ENCODE data around the gene SH3RF2.
"Not testable (repeated sequence)": the region's sequence is repeated elsewhere in the genome, so short reads cannot be mapped to it uniquely, and the experiment has no call there.

SH3RF2 gene

GRCh38 chr5:145948047-145948446 lies 11.7 kb downstream of the SH3RF2 start:
- DNase-seq (ENCODE audit: low read depth in 2 of 2): no peak

GRCh38 chr5:145948921-145949320 lies 12.5 kb downstream of the SH3RF2 start:
- DNase-seq (ENCODE audit: low read depth in 2 of 2): no peak

- DNase-seq (ENCODE audit: low read depth in 2 of 2): no peak
These were observed 13.1 kb downstream of the SH3RF2 start for GRCh38 chr5:145949474-145949873.

GRCh38 chr5:145951071-145951470 lies 14.7 kb downstream of the SH3RF2 start:
- DNase-seq (ENCODE audit: low read depth in 2 of 2): no peak

GRCh38 chr5:145953202-145953601 lies 16.8 kb downstream of the SH3RF2 start:
- no peak for DNase-seq (ENCODE audit: low read depth in 2 of 2)

GRCh38 chr5:145954140-145954539 lies 17.8 kb downstream of the SH3RF2 start:
- not testable (repeated sequence) for DNase-seq (ENCODE audit: low read depth in 2 of 2)

- DNase-seq (ENCODE audit: low read depth in 2 of 2): no peak
These were observed 21.0 kb downstream of the SH3RF2 start for GRCh38 chr5:145957388-145957787.

- DNase-seq (ENCODE audit: low read depth in 2 of 2): no peak
These were observed 22.1 kb downstream of the SH3RF2 start for GRCh38 chr5:145958436-145958835.

- DNase-seq (ENCODE audit: low read depth in 2 of 2): no peak
These were observed 23.8 kb downstream of the SH3RF2 start for GRCh38 chr5:145960166-145960565.

GRCh38 chr5:145960848-145961600 lies 24.6 kb downstream of the SH3RF2 start:
- no peak for DNase-seq (ENCODE audit: low read depth in 2 of 2)

- no peak for DNase-seq (ENCODE audit: low read depth in 2 of 2)
These were observed 25.6 kb downstream of the SH3RF2 start for GRCh38 chr5:145962001-145962400.

GRCh38 chr5:145964008-145964407 lies 27.6 kb downstream of the SH3RF2 start:
- not testable (repeated sequence) for DNase-seq (ENCODE audit: low read depth in 2 of 2)

GRCh38 chr5:145965804-145966203 lies 29.4 kb downstream of the SH3RF2 start:
- DNase-seq (ENCODE audit: low read depth in 2 of 2): no peak

GRCh38 chr5:145967296-145967695 lies 30.9 kb downstream of the SH3RF2 start:
- no peak for DNase-seq (ENCODE audit: low read depth in 2 of 2)

GRCh38 chr5:145968970-145969713 lies 32.8 kb downstream of the SH3RF2 start:
- no peak for DNase-seq (ENCODE audit: low read depth in 2 of 2)

- DNase-seq (ENCODE audit: low read depth in 2 of 2): no peak
These were observed 33.3 kb downstream of the SH3RF2 start for GRCh38 chr5:145969714-145970092.

- no peak for DNase-seq (ENCODE audit: low read depth in 2 of 2)
These were observed 34.7 kb downstream of the SH3RF2 start for GRCh38 chr5:145971108-145971507.

GRCh38 chr5:145971701-145972100 lies 35.3 kb downstream of the SH3RF2 start:
- DNase-seq (ENCODE audit: low read depth in 2 of 2): no peak

GRCh38 chr5:145975001-145975360 lies 38.6 kb downstream of the SH3RF2 start:
- no peak for DNase-seq (ENCODE audit: low read depth in 2 of 2)

GRCh38 chr5:145975361-145976066 lies 39.1 kb downstream of the SH3RF2 start:
- DNase-seq (ENCODE audit: low read depth in 2 of 2): no peak

GRCh38 chr5:145976431-145977155 lies 40.2 kb downstream of the SH3RF2 start:
- no peak for DNase-seq (ENCODE audit: low read depth in 2 of 2)

- no peak for DNase-seq (ENCODE audit: low read depth in 2 of 2)
These were observed 41.8 kb downstream of the SH3RF2 start for GRCh38 chr5:145978171-145978570.

Measured in stimulated activated CD8-positive, alpha-beta memory T cell treated with anti-CD3 and anti-CD28 coated beads, Interleukin-7, amount 100 ng/mL, for 1 hour (primary cell).